Astrocyte of the spinal cord (primary cell): ENCODE measurements around the gene NSD2.
"Not testable (repeated sequence)": the region's sequence is repeated elsewhere in the genome, so short reads cannot be mapped to it uniquely, and the experiment has no call there.

Experiments
- DNase-seq: peaks from one replicate; pipeline ENCODE4 v3.0.0; 2011; ENCODE audit warnings: low read depth, low spot score
- H3K4me3 ChIP-seq: 2 replicates; pipeline ENCODE4 v1.5.1; 2011; ENCODE audit warnings: low read depth, mild to moderate bottlenecking, low read length, moderate library complexity
- CTCF ChIP-seq: IDR thresholded peaks from 2 replicates; pipeline ENCODE4 v1.5.1; 2012; ENCODE audit warnings: low read depth, mild to moderate bottlenecking, low read length, inconsistent platforms
- in situ Hi-C: cut with HindIII; loops from 2 replicates; pipeline ENCODE4 v1.10.0; 2017; ENCODE audit warnings: low sequenced_read_pairs

NSD2 gene

GRCh38 chr4:2011583-2011982 is 140.4 kb downstream of the NSD2 start:
- in situ Hi-C loops: no loop called here
- no peak for DNase-seq
- H3K4me3 ChIP-seq: no peak overlapping the region
- no peak for TF ChIP-seq CTCF

- H3K4me3 ChIP-seq: no peak overlapping the region
- DNase-seq: no peak
- no peak for TF ChIP-seq CTCF
- in situ Hi-C loops: no loop called here
Observed at GRCh38 chr4:2015008-2015407, 143.8 kb downstream of the NSD2 start.

- in situ Hi-C loops, DNase-seq, H3K4me3 ChIP-seq: not testable (repeated sequence)
Observed at GRCh38 chr4:2021358-2022018, 150.3 kb downstream of the NSD2 start.

- H3K4me3 ChIP-seq: no peak overlapping the region
- DNase-seq: no peak
- in situ Hi-C loops: no loop called here
- TF ChIP-seq CTCF: no peak
Observed at GRCh38 chr4:2024683-2025082, 153.5 kb downstream of the NSD2 start.

GRCh38 chr4:2025817-2026216 is 154.6 kb downstream of the NSD2 start:
- no peak for DNase-seq
- no peak overlapping the region for H3K4me3 ChIP-seq
- TF ChIP-seq CTCF: no peak
- in situ Hi-C loops: no loop called here

- H3K4me3 ChIP-seq, DNase-seq, in situ Hi-C loops: not testable (repeated sequence)
Observed at GRCh38 chr4:2027120-2027519, 155.9 kb downstream of the NSD2 start.

GRCh38 chr4:2031161-2031560 is 160.0 kb downstream of the NSD2 start:
- in situ Hi-C loops, DNase-seq, H3K4me3 ChIP-seq: not testable (repeated sequence)
